ENCODE measurements around the gene SMIM17. TPM values are rescaled to one million over a fixed set of nuclear protein-coding genes. Genes with fewer than 3 reads are reported as not detected.
A peak's percentile ranks its signal among the peaks of the same experiment; 100 is the strongest.

The SMIM17 gene
- total and polyA plus RNA-seq, 4 donors: 0.10 to 0.94 (median 0.27) TPM

- peaks cover 0 to 11% (median 3%) of the 10 kb centered on the region in 3 donors for H3K27me3 ChIP-seq (ENCODE audit: control insufficient read depth in 3 of 3, insufficient read depth in 3 of 3, low read length in 2 of 3)
- H3K9ac ChIP-seq (ENCODE audit: insufficient read depth in 1 of 2, low read length in 2 of 2): no peak overlapping the region
- no peak overlapping the region for H3K27ac ChIP-seq (ENCODE audit: low read depth in 1 of 2, low read length in 1 of 2)
- 11 to 12% methylated on average over 21 of the region's 21 CpGs for WGBS, 2 donors
- H3K4me1 ChIP-seq (ENCODE audit: control insufficient read depth in 5 of 5, insufficient read depth in 5 of 5, low read length in 5 of 5): no peaks in the 10 kb centered on the region
- peak; percentile 53 for ATAC-seq (ENCODE audit: insufficient read depth, low FRiP score)
- peaks cover 0 to 20% (median 4%) of the 10 kb centered on the region in 4 donors for H3K9me3 ChIP-seq (ENCODE audit: control insufficient read depth in 4 of 4, insufficient read depth in 3 of 4, low read length in 3 of 4)
- DNase-seq: peak; percentile 93 to 97 (median 94)
- TF ChIP-seq CTCF (IDR thresholded peaks at IDR 0.05; ENCODE audit: control extremely low read depth, extremely low read depth): no peak
- H3K4me3 ChIP-seq: no peak overlapping the region
- no peaks in the 10 kb centered on the region for H3K36me3 ChIP-seq (ENCODE audit: control insufficient read depth in 4 of 4, insufficient read depth in 4 of 4, low read length in 4 of 4)
Measured at GRCh38 chr19:56637976-56638555, 4.9 kb upstream of the SMIM17 start.

GRCh38 chr19:56639217-56639616, 3.7 kb upstream of the SMIM17 start:
- Histone ChIP-seq H3K9me3 (ENCODE audit: control insufficient read depth in 4 of 4, insufficient read depth in 3 of 4, low read length in 3 of 4) (peaks cover 0 to 23% (median under 1%) of the 10 kb centered on the region in 4 donors), H3K27ac (ENCODE audit: low read depth in 1 of 2, low read length in 1 of 2) (no peak overlapping the region), H3K9ac (ENCODE audit: insufficient read depth in 1 of 2, low read length in 2 of 2) (no peak overlapping the region), H3K4me3 (no peak overlapping the region), H3K4me1 (ENCODE audit: control insufficient read depth in 5 of 5, insufficient read depth in 5 of 5, low read length in 5 of 5) (no peaks in the 10 kb centered on the region), H3K36me3 (ENCODE audit: control insufficient read depth in 4 of 4, insufficient read depth in 4 of 4, low read length in 4 of 4) (no peaks in the 10 kb centered on the region), H3K27me3 (ENCODE audit: control insufficient read depth in 3 of 3, insufficient read depth in 3 of 3, low read length in 2 of 3) (peaks cover 0 to 22% (median 3%) of the 10 kb centered on the region in 3 donors)
- 22 to 36% methylated on average over 7 of the region's 7 CpGs for WGBS, 2 donors
- no peak for ATAC-seq (ENCODE audit: insufficient read depth, low FRiP score)
- DNase-seq: peak in 2 of 3 donors; percentile 48 to 57
- TF ChIP-seq CTCF (IDR thresholded peaks at IDR 0.05; ENCODE audit: control extremely low read depth, extremely low read depth): no peak

GRCh38 chr19:56643460-56643955, 549 bp downstream of the SMIM17 start:
- TF ChIP-seq CTCF (IDR thresholded peaks at IDR 0.05; ENCODE audit: control extremely low read depth, extremely low read depth): no peak
- H3K4me1 ChIP-seq (ENCODE audit: control insufficient read depth in 5 of 5, insufficient read depth in 5 of 5, low read length in 5 of 5): no peaks in the 10 kb centered on the region
- H3K27me3 ChIP-seq (ENCODE audit: control insufficient read depth in 3 of 3, insufficient read depth in 3 of 3, low read length in 2 of 3): peaks cover 0 to 32% (median 3%) of the 10 kb centered on the region in 3 donors
- ATAC-seq (ENCODE audit: insufficient read depth, low FRiP score): no peak
- H3K9me3 ChIP-seq (ENCODE audit: control insufficient read depth in 4 of 4, insufficient read depth in 3 of 4, low read length in 3 of 4): peaks cover 0 to 37% (median 2%) of the 10 kb centered on the region in 4 donors
- no peak overlapping the region for H3K27ac ChIP-seq (ENCODE audit: low read depth in 1 of 2, low read length in 1 of 2)
- 19 to 21% methylated on average over 25 of the region's 25 CpGs for WGBS, 2 donors
- no peak for DNase-seq
- H3K9ac ChIP-seq (ENCODE audit: insufficient read depth in 1 of 2, low read length in 2 of 2): no peak overlapping the region
- H3K36me3 ChIP-seq (ENCODE audit: control insufficient read depth in 4 of 4, insufficient read depth in 4 of 4, low read length in 4 of 4): no peaks in the 10 kb centered on the region
- no peak overlapping the region for H3K4me3 ChIP-seq
